ENCODE results near the gene CAMK2B. TPM values are rescaled to one million over a fixed set of nuclear protein-coding genes. Genes with fewer than 3 reads are reported as not detected.

The CAMK2B gene
- total and polyA plus RNA-seq, 12 donors, result 0.25 to 82.3 (median 6.5) TPM; not detected in 2

GRCh38 chr7:44307301-44307900, 18.0 kb downstream of the CAMK2B start:
- Histone ChIP-seq H3K4me3 (no peak overlapping the region), H3K4me1 (replicated peaks in 1 of 2) (peaks cover 6 to 13% of the 10 kb centered on the region in 2 donors)
- intact Hi-C loops (cut with DNase I), result no loop called here

GRCh38 chr7:44306606-44307005, 18.8 kb downstream of the CAMK2B start:
- Histone ChIP-seq H3K4me1 (replicated peaks in 1 of 2) (peaks cover 6 to 13% of the 10 kb centered on the region in 2 donors), H3K9me3 (replicated peaks in 1 of 3) (no peaks in the 10 kb centered on the region), H3K36me3 (replicated peaks in 1 of 2) (no peaks in the 10 kb centered on the region), H3K27me3 (no peaks in the 10 kb centered on the region), H3K27ac (no peak overlapping the region), H3K4me3 (no peak overlapping the region)
- intact Hi-C loops (cut with DNase I), result no loop called here
- DNase-seq, result peak in 1 of 7 donors; percentile 13
- WGBS, 4 donors, result 69 to 89% (median 74%) methylated on average over 2 of the region's 2 CpGs
- no peak for TF ChIP-seq CTCF (IDR thresholded peaks at IDR 0.05)
- TF ChIP-seq POLR2A (IDR thresholded peaks at IDR 0.05), result no peak

More at GRCh38 chr7:44307301-44307900, 18.0 kb downstream of the CAMK2B start:
- no peaks in the 10 kb centered on the region for H3K9me3 ChIP-seq (replicated peaks in 1 of 3)
- no peak for TF ChIP-seq POLR2A (IDR thresholded peaks at IDR 0.05)
- TF ChIP-seq CTCF (IDR thresholded peaks at IDR 0.05), result peak in 1 of 6 experiments; percentile 17
- H3K27ac ChIP-seq, result no peak overlapping the region
- no peaks in the 10 kb centered on the region for H3K27me3 ChIP-seq
- no peaks in the 10 kb centered on the region for H3K36me3 ChIP-seq (replicated peaks in 1 of 2)
- peak in 5 of 7 donors; percentile 20 to 57 (median 34) for DNase-seq
- WGBS, 4 donors, result 85 to 87% (median 86%) methylated on average over 7 of the region's 7 CpGs

GRCh38 chr7:44305564-44306507, 19.6 kb downstream of the CAMK2B start:
- intact Hi-C loops (cut with DNase I), result no loop called here
- H3K36me3 ChIP-seq (replicated peaks in 1 of 2), result no peaks in the 10 kb centered on the region
- no peaks in the 10 kb centered on the region for H3K27me3 ChIP-seq
- H3K9me3 ChIP-seq (replicated peaks in 1 of 3), result no peaks in the 10 kb centered on the region
- H3K27ac ChIP-seq, result no peak overlapping the region
- peaks cover 6 to 13% of the 10 kb centered on the region in 2 donors for H3K4me1 ChIP-seq (replicated peaks in 1 of 2)
- TF ChIP-seq POLR2A (IDR thresholded peaks at IDR 0.05), result no peak
- TF ChIP-seq CTCF (IDR thresholded peaks at IDR 0.05), result no peak
- H3K4me3 ChIP-seq, result no peak overlapping the region
- 66 to 90% (median 81%) methylated on average over 7 to 12 of the region's 12 CpGs for WGBS, 4 donors
- DNase-seq, result peak in 3 of 7 donors; percentile 11 to 47 (median 13)

- intact Hi-C loops (cut with DNase I), result no loop called here
- 62 to 71% (median 66%) methylated on average over 1 to 2 of the region's 2 CpGs for WGBS, 4 donors
- DNase-seq, result peak in 4 of 7 donors; percentile 3 to 51 (median 11)
- Histone ChIP-seq H3K4me1 (replicated peaks in 1 of 2) (peaks cover 0 to 15% of the 10 kb centered on the region in 2 donors), H3K27ac (no peak overlapping the region), H3K27me3 (peaks cover 5% of the 10 kb centered on the region), H3K9me3 (replicated peaks in 1 of 3) (no peaks in the 10 kb centered on the region), H3K4me3 (no peak overlapping the region), H3K36me3 (replicated peaks in 1 of 2) (no peaks in the 10 kb centered on the region)
- no peak for TF ChIP-seq CTCF (IDR thresholded peaks at IDR 0.05)
- TF ChIP-seq POLR2A (IDR thresholded peaks at IDR 0.05), result no peak
Measured at GRCh38 chr7:44294325-44295069, 30.9 kb downstream of the CAMK2B start.
